ENCODE data around the gene CASR. TPM values are rescaled to one million over a fixed set of nuclear protein-coding genes. Genes with fewer than 3 reads are reported as not detected.
"Not testable (repeated sequence)": the region's sequence is repeated elsewhere in the genome, so short reads cannot be mapped to it uniquely, and the experiment has no call there.

Gene CASR
- total RNA-seq, 4 donors from 2014 or later: not detected

DNA sequence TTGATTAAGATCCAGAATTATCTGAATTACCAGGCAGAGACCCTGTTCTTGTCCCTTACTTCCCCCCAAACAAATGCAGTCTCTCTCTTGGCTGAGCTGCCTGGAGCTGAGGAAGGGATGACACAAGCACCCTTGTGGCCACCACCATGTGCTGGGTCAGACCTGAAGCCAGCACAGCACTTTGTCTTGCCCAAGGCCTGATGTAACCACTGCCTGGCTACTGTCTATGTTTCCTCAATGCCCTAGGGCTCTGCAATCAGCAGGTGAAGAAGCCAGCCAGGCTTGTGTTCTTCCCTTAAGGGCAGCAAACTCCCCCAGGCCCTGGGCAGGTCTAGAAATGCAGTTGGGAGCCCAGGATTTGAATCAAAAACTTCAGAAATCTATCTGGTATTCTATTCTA lies 15.8 kb upstream of the CASR start:
- Histone ChIP-seq H3K9me3 (no peaks in the 10 kb centered on the region), H3K27ac (no peak overlapping the region), H3K4me3 (no peak overlapping the region), H3K36me3 (no peaks in the 10 kb centered on the region), H3K4me1 (no peaks in the 10 kb centered on the region), H3K27me3 (no peaks in the 10 kb centered on the region)
- in situ Hi-C loops (cut with MboI; ENCODE audit: low sequenced_read_pairs in 4 of 4) (no loop called here), intact Hi-C loops (cut with DNase I; ENCODE audit: low total_unique reads) (no loop called here)
- TF ChIP-seq POLR2A (IDR thresholded peaks at IDR 0.05): no peak
- no peak for TF ChIP-seq CTCF (IDR thresholded peaks at IDR 0.05 in 4 of 5, conservative IDR thresholded peaks at IDR 0.05 in 1 of 5)
- no peak for ATAC-seq
- DNase-seq: no peak

- no peak for ATAC-seq
- in situ Hi-C loops (cut with MboI; ENCODE audit: low sequenced_read_pairs in 4 of 4): no loop called here
- Histone ChIP-seq H3K4me3 (no peak overlapping the region), H3K4me1 (no peaks in the 10 kb centered on the region), H3K27me3 (no peaks in the 10 kb centered on the region), H3K27ac (no peak overlapping the region), H3K36me3 (no peaks in the 10 kb centered on the region), H3K9me3 (no peaks in the 10 kb centered on the region)
- intact Hi-C loops (cut with DNase I; ENCODE audit: low total_unique reads): no loop called here
- TF ChIP-seq POLR2A (IDR thresholded peaks at IDR 0.05) (no peak), CTCF (IDR thresholded peaks at IDR 0.05 in 4 of 5, conservative IDR thresholded peaks at IDR 0.05 in 1 of 5) (no peak)
- DNase-seq: no peak
Measured at GRCh38 chr3:122168044-122168443, 15.4 kb upstream of the CASR start.

GRCh38 chr3:122169911-122170310 lies 13.6 kb upstream of the CASR start:
- in situ Hi-C loops (cut with MboI; ENCODE audit: low sequenced_read_pairs in 4 of 4): no loop called here
- no peak overlapping the region for H3K4me3 ChIP-seq
- TF ChIP-seq CTCF (IDR thresholded peaks at IDR 0.05 in 4 of 5, conservative IDR thresholded peaks at IDR 0.05 in 1 of 5) (no peak), POLR2A (IDR thresholded peaks at IDR 0.05) (no peak)
- no peak for DNase-seq
- no peaks in the 10 kb centered on the region for H3K27me3 ChIP-seq
- ATAC-seq: no peak
- no peaks in the 10 kb centered on the region for H3K36me3 ChIP-seq
- H3K27ac ChIP-seq: no peak overlapping the region
- no peaks in the 10 kb centered on the region for H3K9me3 ChIP-seq
- intact Hi-C loops (cut with DNase I; ENCODE audit: low total_unique reads): no loop called here
- no peaks in the 10 kb centered on the region for H3K4me1 ChIP-seq

- H3K4me1 ChIP-seq; H3K4me3 ChIP-seq; H3K9me3 ChIP-seq; H3K36me3 ChIP-seq; H3K27me3 ChIP-seq; H3K27ac ChIP-seq; DNase-seq; ATAC-seq; intact Hi-C loops (cut with DNase I; ENCODE audit: low total_unique reads); in situ Hi-C loops (cut with MboI; ENCODE audit: low sequenced_read_pairs in 4 of 4): not testable (repeated sequence)
Measured at GRCh38 chr3:122171361-122171760, 12.1 kb upstream of the CASR start.

DNA sequence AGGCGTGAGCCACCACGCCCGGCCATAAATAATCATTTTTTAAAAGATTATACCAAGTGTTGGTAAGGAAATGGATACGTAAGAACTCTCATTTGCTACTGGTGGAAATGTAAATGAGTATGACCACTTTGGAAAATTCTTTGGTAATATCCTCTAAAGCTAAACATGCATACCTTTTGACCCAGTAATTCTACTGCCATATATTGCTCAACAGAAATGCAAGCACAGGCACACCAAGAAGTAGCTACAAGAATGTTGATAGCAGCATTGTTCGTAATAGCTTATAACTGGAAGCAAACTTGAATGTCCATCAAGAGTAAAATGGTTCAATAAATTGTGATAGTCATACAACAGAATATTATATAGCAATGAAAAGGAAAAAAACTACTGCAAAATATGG lies 4.8 kb upstream of the CASR start:
- no peaks in the 10 kb centered on the region for H3K36me3 ChIP-seq

More for the DNA sequence above, 4.8 kb upstream of the CASR start:
- Histone ChIP-seq H3K4me1 (no peaks in the 10 kb centered on the region), H3K27ac (no peak overlapping the region), H3K9me3 (no peaks in the 10 kb centered on the region), H3K27me3 (peaks cover 6 to 10% (median 7%) of the 10 kb centered on the region in 3 donors), H3K4me3 (no peak overlapping the region)
- TF ChIP-seq CTCF (IDR thresholded peaks at IDR 0.05 in 4 of 5, conservative IDR thresholded peaks at IDR 0.05 in 1 of 5) (no peak), POLR2A (IDR thresholded peaks at IDR 0.05) (no peak)
- intact Hi-C loops (cut with DNase I; ENCODE audit: low total_unique reads) (no loop called here), in situ Hi-C loops (cut with MboI; ENCODE audit: low sequenced_read_pairs in 4 of 4) (no loop called here)
- DNase-seq (no peak), ATAC-seq (no peak)
